HG03520 (cell line): ENCODE data around the gene AGBL1.
"Not testable (repeated sequence)": the region's sequence is repeated elsewhere in the genome, so short reads cannot be mapped to it uniquely, and the experiment has no call there.

Experiments used
- ATAC-seq: cut with Tn5 transposase; IDR thresholded peaks from one replicate; pipeline ENCODE4 v1.9.1; 2021; ENCODE audit warnings: mild to moderate bottlenecking, moderate library complexity; ENCODE audit not compliant: unreplicated experiment

The AGBL1 gene

DNA sequence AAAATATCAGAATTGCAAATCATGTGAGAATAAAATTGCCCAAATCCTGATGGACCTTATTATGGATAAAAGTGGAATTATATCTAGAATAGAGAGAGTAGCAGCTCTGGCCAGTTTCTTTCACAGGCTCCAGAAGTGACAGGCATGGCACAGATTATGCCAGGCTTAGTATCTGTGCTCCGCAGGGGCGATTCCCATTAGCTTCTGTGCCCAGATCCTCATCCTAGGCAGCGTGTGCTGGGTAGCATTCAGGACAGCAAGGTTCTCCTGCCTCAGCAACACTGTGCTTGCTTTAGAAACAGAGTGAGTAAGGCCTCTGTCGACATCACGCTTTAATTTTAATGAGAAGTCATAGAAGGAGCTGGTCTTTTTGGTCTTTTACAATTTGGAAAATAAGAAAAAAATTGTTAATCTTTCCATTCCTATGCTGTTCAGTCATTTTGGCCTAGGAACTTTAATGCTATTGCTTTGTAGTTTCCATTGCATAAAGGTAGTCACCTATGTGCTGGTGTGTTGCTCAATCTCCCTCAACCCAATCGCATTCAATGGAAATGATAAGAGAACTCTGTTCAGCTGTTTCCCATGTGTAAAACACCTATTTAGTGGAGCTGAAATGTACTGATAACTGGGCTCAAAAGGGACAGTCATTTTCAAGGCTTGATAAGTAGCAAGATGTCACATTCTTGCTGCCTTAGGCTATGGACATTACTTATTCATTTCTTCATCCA is 770.1 kb downstream of the AGBL1 start:
- no peak for ATAC-seq

DNA sequence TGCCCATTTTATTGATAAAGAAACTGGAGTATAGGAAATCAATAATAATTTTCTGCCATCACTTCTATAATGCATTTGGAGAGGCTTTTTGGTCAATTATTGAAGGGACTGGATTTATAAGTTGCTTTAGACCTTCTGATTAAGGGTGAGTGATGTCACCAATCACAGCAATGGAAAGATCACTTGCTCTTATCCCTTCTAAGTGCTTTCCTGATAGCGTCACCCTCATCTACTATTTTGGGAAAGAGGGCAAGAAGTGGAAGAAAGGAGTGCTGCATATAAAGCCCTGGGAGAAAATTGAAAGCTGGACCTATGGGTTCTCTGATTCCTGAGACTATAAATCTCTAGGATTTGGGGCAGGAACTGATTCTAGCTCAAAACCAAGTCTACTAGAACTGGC is 771.3 kb downstream of the AGBL1 start:
- ATAC-seq = no peak

DNA sequence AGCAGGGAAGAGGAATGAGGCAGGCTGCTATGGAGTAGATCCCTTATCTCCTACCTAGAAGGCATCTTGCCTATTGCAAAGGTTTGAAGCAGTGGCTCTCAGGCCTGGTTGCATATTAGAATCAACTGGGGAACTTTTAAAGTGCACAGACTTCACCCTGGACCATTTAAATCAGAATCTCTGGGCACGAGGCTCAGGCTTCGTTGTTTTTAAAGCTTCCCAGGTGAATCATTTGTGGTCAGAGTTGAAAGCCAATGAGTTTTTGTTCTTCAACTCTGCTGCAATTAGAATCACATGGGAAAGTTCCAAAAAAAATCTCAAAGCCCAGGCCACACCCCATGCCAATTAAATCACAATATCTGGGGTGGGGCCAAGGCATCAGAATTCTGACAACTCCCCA is 773.1 kb downstream of the AGBL1 start:
- ATAC-seq = no peak

DNA sequence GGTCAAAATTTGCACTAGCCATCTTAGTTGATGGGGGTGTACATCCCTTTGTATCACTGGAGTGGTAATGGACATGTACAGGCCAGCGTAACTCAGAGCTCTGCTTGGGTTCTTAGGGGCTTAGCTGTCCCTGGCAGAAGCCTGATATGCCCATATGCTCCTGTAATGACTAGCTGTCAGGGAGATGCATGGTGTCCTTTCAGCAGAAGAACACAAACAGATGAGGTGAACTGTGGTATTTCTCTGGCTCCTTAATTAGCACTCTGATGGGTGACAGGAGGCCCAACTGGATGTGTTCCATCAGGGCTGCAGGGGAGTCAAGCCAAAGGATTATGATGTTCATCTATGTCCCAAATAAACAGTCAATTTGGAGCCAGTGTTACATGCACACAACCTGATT is 774.5 kb downstream of the AGBL1 start:
- no peak for ATAC-seq

DNA sequence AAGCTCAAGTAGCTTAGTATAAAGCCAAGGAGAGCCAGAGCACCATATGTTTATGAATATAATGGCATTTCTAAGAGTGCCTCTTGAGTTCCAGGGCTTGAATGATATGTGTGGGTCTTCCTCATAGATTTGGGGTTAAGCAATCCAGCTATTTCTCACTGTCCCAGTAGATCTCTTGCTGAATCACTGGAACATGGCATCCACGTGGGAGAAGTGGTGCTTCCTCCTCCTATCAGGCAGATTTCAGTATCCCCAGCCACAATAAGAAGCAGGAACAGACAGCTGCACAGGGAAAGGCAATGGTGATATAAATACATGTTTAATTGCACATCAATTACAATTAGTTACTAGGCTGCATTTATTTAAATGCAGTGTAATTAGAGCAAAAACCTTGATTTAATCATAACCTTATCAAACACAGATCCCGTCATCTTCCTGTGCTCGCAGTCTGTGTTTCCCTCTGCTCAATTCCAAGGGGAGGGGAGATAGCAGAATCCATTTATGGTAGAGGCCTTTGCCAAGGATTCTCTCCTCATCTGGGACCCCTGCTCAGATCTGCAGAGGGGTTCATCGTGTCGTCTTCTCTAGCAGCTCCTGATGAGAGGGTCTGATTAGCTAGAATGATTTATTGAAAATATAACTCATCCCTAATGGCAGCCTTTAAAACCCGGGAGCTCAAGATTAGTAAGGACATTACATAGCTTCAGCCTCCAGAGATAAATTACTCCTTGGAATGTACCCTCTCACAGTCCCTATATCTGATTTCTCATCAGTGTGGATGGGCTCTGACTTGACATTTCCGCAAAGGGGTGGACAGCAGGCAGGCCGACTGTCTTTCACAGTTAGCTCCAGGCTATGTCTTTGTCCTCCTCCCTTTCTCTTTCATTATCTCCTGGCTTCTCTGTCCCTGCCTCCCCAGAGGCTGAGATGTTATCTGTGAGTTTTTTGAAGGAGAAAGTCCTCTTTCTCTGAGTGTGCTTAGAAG is 775.9 kb downstream of the AGBL1 start:
- no peak for ATAC-seq

DNA sequence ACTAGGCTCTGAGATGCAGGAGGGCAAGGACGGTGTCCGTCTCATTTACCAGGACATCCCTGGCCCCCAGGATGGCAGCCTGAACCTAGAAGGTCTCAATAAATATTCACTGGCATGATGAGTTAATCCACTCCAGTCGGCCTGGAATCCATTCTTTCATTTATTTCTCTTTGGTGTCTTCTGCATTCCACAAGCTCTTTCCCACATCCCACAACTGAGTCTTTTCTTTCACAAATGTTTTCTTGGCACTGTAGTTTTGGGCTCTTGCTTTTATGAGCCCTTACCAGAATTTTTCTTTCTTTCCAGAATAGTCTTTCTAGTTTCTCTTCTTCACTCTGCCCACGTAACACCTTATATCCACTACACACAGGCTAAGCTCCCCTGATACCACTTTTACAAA is 778.0 kb downstream of the AGBL1 start:
- ATAC-seq = no peak

DNA sequence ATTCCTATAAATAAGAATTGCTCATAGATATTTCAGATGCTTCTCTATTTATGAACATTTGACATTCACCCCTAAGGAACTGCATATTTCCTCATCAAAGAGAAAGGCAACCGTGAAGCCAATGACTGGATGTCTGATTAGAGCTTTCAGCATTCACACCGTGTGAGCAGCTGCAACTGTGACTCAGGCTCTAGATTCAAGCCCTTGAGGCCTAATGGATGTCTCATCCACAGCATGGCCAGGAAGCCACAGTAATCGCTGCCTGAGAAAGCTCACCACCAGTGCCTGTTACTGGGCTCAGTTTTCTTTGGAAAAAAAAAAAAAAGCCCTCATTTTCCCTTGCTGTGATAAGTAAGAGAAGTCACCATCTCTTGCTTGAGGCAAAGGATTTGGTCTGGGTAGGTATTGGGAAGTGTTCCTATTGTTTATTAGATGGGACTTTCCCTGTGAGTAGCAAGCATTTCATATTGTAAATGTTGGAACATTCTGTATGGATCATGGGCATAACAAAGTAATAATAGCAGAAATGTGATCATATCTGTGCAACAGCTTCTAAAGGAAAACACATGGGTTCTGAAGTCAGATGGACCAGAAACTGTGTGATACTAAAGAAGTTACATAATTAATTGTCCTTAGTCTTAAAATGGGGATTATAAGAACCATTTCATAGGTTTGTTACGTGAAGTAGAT is 783.7 kb downstream of the AGBL1 start:
- ATAC-seq = no peak

DNA sequence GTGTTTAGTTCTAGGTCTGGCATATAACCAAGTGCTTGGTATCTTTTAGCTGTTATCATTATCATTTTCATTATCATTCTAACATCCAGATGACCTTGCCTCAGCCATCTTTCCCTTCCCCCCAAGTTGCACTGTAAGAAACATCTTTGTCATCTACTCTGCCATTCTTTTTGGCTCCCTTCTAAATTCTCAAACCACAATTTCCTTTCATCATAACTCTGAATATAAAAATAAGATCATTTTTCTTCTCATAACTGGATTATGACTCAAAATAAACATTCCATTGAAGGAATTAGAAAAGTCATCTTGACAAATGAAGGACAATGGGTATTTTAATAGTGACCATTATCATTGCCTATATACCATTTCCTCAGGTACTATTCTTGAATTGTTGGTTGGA is 786.2 kb downstream of the AGBL1 start:
- no peak for ATAC-seq

DNA sequence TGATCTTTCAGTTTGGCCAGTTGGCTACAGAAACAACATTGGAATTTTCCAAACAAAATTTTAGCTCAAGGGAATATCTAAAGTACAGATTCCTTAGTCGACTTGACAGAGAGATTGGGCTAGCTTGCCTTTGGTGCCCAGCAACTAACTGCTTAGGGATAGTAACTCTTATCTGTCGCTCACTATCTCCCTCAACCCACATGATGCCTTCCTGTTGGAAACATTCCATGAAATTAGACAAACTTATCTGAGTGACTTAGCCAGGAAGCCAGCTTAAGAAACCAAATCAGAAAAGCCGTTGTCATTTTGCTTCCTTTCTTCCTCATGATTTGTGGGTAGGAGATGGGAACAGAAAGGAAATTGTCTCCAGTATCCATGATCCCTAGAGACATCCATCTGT is 791.2 kb downstream of the AGBL1 start:
- ATAC-seq = no peak

DNA sequence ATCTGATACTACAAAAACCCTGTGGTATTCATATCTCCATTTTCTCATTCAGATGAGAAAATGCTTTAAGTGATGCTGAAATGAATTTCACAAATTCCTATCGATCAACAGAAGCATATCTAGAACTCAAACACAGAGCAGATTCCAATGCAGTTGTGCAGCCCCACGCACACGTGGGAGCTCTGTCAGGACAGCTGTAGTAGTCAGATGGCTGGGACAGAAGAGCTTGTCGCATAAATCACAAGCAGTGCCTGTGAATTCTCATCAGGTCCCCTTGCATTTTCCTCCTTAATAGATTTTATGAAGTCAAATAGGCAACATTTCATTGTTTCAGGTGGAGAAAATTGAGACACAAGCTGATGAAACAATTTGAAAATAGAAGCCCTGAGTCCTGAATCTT is 792.3 kb downstream of the AGBL1 start:
- no peak for ATAC-seq

DNA sequence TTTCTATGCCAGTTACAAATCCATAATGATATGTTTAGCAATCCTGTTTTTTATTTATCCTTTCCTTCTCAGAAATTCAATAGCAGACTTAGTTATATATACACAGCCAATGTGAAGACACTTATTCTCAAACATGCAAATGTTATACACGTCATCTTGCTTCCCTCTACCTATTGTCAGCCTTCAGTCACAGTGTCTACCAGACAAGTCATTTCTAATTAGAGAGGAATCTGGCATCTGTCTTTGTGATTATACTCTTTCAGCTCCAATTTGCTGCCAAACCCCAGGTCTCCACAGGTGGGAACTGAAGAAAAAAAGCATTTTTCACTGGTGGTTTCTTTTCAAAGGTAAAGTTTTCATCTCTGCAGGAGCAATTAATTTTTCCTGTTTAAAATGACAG is 793.1 kb downstream of the AGBL1 start:
- no peak for ATAC-seq

DNA sequence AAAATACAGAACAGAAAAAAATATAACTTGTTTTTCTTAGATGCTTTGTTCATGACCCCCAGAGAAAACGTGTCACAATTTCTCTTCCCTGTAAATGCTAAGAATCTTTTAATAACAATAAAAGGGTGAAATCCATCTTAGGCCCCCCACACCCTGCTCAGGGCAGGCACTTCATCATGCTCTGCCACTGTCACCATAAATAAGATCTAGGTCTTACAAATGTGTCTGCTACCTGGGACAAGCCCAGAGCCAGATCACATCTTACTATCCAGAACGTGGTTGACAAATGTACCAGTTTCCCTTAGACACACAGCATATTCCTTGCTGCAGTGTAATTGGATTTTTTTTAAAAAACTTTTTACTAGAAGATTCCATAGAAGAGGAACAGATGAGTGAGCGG is 795.4 kb downstream of the AGBL1 start:
- ATAC-seq = no peak

DNA sequence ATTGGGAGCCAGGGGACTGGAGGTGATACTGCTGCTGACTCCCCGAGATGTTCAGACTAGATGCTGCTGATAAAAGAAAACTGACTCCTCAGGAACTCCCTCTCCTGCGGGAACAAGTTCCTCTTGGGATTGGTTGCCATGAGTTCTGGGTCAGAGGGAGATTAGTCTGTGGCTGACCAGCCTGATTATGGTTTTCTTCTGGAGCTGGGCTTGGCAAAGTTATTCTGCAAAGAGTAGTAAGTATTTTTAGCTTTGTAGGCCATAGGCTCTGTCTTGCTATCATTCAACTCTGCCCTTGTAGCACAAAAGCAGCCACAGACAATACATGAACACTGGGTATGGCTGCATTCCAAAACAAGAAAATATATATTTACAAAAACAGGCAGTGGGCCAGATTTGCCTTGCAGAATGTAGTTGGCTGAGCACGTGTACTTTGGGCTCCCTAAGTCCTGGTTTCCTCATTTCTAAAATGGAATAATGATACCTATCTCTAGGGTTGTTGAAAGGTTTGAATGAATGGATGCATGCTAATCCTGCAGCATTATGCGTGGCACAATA is 796.8 kb downstream of the AGBL1 start:
- ATAC-seq = no peak

DNA sequence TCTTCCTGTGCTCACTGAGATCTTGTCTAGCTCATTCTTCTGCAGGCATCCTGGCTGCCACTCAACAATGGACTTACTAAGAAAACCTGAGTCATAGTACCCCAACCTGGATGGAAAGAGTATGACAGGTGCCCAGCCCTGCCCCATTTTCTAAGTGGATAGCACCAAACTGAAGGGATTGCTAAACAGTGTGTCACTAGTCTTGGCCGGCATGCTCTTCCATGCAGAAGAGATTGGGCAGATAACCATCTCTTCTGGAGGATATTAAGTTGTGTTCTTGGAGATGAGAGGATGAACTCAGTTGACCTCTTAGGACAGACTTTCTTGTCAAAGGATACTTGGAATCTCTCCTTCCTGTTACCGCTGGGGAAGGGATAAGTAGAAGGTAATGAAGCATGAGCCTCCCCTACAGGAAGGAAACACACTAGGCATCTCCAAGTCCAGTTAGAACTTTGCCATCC is 797.5 kb downstream of the AGBL1 start:
- no peak for ATAC-seq

DNA sequence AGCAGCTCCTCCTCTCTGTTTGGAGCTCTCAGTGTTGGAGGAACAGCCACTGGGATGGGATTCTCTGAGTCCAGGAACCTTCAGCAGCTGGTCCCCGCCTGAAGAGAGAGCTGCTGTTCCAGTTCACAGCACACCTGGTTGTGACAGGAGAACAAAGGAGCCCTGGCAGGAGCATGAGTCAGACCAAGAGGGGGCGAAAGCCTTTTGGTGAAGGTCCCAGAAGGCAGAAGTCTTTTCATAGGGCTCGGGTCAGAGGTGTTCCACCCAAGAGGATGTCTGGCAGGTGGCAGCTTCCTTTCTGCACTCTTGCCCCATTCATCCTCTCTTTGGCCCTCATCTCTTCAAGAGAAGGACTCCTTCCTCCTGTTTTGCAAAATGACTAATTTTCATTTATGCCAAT is 799.2 kb downstream of the AGBL1 start:
- ATAC-seq = not testable (repeated sequence)

DNA sequence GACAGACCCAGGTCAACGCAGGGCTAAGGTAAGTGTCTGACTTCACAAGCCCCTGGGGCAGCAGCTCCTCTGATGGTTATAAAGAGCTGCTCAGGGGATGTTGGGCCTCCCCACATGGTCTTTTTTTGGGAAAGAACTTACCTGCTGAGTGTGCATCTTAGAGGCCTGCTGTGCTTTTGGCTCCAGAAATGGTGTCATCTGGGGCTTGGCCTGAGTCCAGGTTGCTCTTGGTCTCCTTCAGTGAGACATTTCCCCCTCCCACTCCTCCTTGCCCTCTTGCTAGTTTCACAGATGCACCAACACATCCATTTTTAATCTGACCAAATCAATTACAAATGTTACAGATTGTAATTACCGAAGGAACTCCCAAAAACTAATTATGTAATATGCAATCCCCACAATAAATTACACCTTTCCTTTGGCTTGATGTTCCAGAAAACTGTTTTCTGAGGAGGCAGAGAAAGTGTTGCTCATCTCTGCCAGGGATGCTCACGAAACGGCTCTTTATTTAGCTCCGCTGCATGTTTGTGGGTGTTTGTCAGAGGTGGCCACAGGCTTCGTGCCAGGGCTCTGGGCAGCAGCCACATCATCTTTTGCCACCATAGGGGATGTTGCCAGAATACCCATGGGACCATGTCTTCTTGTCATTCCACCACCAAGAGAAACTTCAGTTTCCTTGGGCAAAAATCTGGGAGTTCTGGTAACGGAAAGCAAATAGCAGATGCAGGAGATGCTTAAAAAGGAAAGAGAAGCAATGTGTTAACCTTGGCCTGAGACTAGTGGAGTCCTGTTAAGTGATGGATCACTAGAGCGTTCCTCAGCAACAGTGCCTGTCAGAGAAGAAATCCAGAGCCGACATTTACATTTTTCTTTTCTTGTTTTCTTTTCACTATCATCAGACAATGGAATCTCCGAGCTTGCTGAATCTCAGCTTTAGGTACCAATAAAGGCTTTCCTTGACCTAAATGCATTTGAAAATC is 799.9 kb downstream of the AGBL1 start:
- ATAC-seq = no peak

DNA sequence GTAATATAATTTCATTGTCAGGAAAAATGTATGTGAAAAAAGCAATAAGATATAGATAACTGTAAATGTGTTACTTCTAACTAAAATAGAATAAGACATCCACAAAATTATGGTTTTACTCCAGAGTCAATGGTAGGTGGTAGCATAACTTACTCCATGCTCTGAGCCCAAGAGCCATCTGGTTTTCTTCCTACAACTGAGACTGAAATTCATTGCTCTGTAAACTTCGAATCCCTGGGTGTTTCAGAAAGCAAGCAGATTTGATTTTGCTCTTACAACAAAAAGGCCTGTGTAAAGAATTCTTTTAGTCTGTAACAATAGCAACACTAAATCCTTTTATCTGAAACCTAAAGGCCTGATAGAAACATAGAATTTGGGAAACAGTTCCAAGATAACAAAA is 805.9 kb downstream of the AGBL1 start:
- no peak for ATAC-seq

DNA sequence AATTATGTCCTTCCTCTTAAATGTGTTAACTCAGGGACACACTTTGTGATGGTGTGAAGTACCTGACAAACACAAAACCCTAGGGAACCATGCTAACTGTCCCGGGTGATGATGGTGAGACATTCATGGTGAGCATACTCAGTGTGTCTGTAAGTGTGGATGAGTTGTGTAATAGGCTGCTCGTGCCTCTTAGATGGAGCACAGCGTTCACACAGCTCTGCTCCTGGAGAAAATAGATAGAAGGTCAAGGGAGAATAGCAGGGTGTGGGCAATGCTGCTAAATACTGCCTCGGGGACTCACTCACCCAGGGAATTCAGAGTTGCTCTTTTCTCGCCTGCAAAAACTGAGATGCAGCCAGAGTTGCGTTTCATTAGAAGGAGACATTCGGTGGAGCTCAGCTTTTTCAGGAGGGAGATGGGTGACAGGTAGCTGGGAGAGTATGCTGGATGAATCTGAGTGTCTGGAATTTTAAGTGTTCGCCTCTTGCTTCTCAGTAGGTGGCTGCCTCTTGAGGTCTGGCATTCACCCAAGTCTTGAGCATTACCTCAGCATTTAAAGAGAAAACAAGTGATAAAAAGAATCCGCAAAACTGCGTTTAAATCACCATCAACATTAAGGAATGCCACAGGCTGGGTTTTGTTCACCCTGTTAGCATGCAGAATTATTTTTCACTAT is 813.2 kb downstream of the AGBL1 start:
- ATAC-seq = no peak

DNA sequence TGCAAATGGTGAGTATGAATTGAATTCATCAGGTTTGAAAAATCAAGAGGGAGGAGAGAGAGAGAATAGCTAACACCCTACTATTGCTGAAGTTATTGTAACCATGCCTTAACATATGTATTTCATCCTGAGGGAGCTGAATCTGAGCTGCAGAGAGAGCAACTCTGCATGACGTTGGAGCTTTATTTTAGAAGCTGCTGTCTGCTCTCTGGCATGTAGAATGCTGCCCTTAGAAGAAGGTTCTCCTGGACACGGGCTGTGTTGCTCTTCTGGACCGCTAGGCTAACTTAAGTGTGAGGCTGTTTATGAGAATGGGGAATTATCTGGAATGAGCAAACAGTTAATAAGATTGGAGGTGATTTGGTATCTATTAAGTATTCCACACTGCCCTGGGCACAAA is 814.6 kb downstream of the AGBL1 start:
- no peak for ATAC-seq
